Measurements from ENCODE around the gene ST6GALNAC3.

The ST6GALNAC3 gene

GRCh38 chr1:76682138-76682537, 607.6 kb downstream of the ST6GALNAC3 start:
- in situ Hi-C loops (cut with HindIII; ENCODE audit: low sequenced_read_pairs) = no loop called here
- TF ChIP-seq CTCF (IDR thresholded peaks at IDR 0.05; ENCODE audit: low read depth, low read length, missing control alignments) = no peak
- no peak for DNase-seq (ENCODE audit: low read depth)
- no peak overlapping the region for H3K4me3 ChIP-seq (ENCODE audit: low read depth, low read length)
